SJCRH30 (cell line): ENCODE data around the gene SLC8A3. TPM values are rescaled to one million over a fixed set of nuclear protein-coding genes. Genes with fewer than 3 reads are reported as not detected.

Experiments
- DNase-seq, 2 experiments: peaks; one replicate each; pipeline ENCODE4 v3.0.0-alpha.2; 2015 to 2020
- H3K27ac ChIP-seq: fragments of 250-450 bp; sonication (Bioruptor Pico); 2 replicates; pipeline ENCODE4 v1.5.1; 2020; ENCODE audit warnings: mild to moderate bottlenecking, moderate library complexity
- H3K27me3 ChIP-seq: fragments of 250-450 bp; sonication (Bioruptor Pico); 2 replicates; pipeline ENCODE4 v1.5.1; 2020; ENCODE audit warnings: mild to moderate bottlenecking, moderate library complexity
- H3K36me3 ChIP-seq: fragments of 250-450 bp; sonication (Bioruptor Pico); 2 replicates; pipeline ENCODE4 v1.5.1; 2020; ENCODE audit warnings: mild to moderate bottlenecking, moderate library complexity
- H3K4me1 ChIP-seq: fragments of 250-450 bp; sonication (Bioruptor Pico); 2 replicates; pipeline ENCODE4 v1.5.1; 2020; ENCODE audit warnings: mild to moderate bottlenecking, moderate library complexity
- H3K4me3 ChIP-seq: fragments of 250-450 bp; sonication (Bioruptor Pico); 2 replicates; pipeline ENCODE4 v1.5.1; 2020; ENCODE audit warnings: mild to moderate bottlenecking, moderate library complexity
- H3K9me3 ChIP-seq: fragments of 250-450 bp; sonication (Bioruptor Pico); replicated peaks from 2 replicates; pipeline ENCODE4 v1.5.1; 2020; ENCODE audit warnings: mild to moderate bottlenecking, moderate library complexity
- total RNA-seq: library from RNA; depleted of rRNA; stranded (reverse); fragments of >200 nt; shearing (Covaris generic); gene quantifications from 2 replicates; pipeline ENCODE4 v1.2.3, GENCODE V29; 2014

Gene SLC8A3
- total RNA-seq, 1 experiment from 2014 or later, result 17.2 TPM

- no peaks in the 10 kb centered on the region for H3K27me3 ChIP-seq
- peaks cover 16% of the 10 kb centered on the region for H3K4me1 ChIP-seq
- H3K4me3 ChIP-seq, result peak overlapping the region; percentile 76
- H3K36me3 ChIP-seq, result no peaks in the 10 kb centered on the region
- peak; percentile 13 to 41 for DNase-seq
- peak overlapping the region; percentile 90 for H3K27ac ChIP-seq
- no peaks in the 10 kb centered on the region for H3K9me3 ChIP-seq
These were observed 816 bp upstream of the SLC8A3 start for GRCh38 chr14:70189456-70190077.

GRCh38 chr14:70188322-70188658 is 461 bp downstream of the SLC8A3 start:
- H3K27ac ChIP-seq, result peak overlapping the region; percentile 90
- no peaks in the 10 kb centered on the region for H3K9me3 ChIP-seq
- H3K36me3 ChIP-seq, result no peaks in the 10 kb centered on the region
- H3K4me1 ChIP-seq, result peaks cover 16% of the 10 kb centered on the region
- no peaks in the 10 kb centered on the region for H3K27me3 ChIP-seq
- DNase-seq, result peak; percentile 22 to 29
- H3K4me3 ChIP-seq, result peak overlapping the region; percentile 76

- no peaks in the 10 kb centered on the region for H3K36me3 ChIP-seq
- H3K4me3 ChIP-seq, result peak overlapping the region; percentile 76
- H3K27ac ChIP-seq, result peak overlapping the region; percentile 90
- DNase-seq, result peak; percentile 97 to 98
- H3K9me3 ChIP-seq, result no peaks in the 10 kb centered on the region
- no peaks in the 10 kb centered on the region for H3K27me3 ChIP-seq
- H3K4me1 ChIP-seq, result peaks cover 16% of the 10 kb centered on the region
These were observed 1.8 kb downstream of the SLC8A3 start for GRCh38 chr14:70186900-70187451.

GRCh38 chr14:70183991-70184390 is 4.8 kb downstream of the SLC8A3 start:
- no peak for DNase-seq
- H3K27me3 ChIP-seq, result no peaks in the 10 kb centered on the region

GRCh38 chr14:70181276-70181675 is 7.5 kb downstream of the SLC8A3 start:
- no peak for DNase-seq
- no peak overlapping the region for H3K27ac ChIP-seq
- no peaks in the 10 kb centered on the region for H3K36me3 ChIP-seq
- no peak overlapping the region for H3K4me3 ChIP-seq
- H3K27me3 ChIP-seq, result no peaks in the 10 kb centered on the region
- H3K9me3 ChIP-seq, result no peaks in the 10 kb centered on the region
- H3K4me1 ChIP-seq, result peaks cover 3% of the 10 kb centered on the region

More at GRCh38 chr14:70183991-70184390, 4.8 kb downstream of the SLC8A3 start:
- Histone ChIP-seq H3K36me3 (no peaks in the 10 kb centered on the region), H3K9me3 (no peaks in the 10 kb centered on the region), H3K27ac (no peak overlapping the region), H3K4me1 (peaks cover 8% of the 10 kb centered on the region), H3K4me3 (no peak overlapping the region)

- Histone ChIP-seq H3K36me3 (no peaks in the 10 kb centered on the region), H3K27ac (no peak overlapping the region), H3K27me3 (no peaks in the 10 kb centered on the region), H3K9me3 (no peaks in the 10 kb centered on the region; the same call in 1 of the 2 replicates), H3K4me3 (no peak overlapping the region), H3K4me1 (no peaks in the 10 kb centered on the region; the same call in 1 of the 2 replicates)
- DNase-seq, result no peak
These were observed 8.0 kb downstream of the SLC8A3 start for GRCh38 chr14:70180718-70181117.

- Histone ChIP-seq H3K4me3 (no peak overlapping the region), H3K27me3 (no peaks in the 10 kb centered on the region), H3K9me3 (no peaks in the 10 kb centered on the region; the same call in 1 of the 2 replicates), H3K4me1 (no peaks in the 10 kb centered on the region), H3K36me3 (no peaks in the 10 kb centered on the region), H3K27ac (no peak overlapping the region)
- no peak for DNase-seq
These were observed 11.5 kb downstream of the SLC8A3 start for GRCh38 chr14:70177081-70177800.

GRCh38 chr14:70173569-70173968 is 15.2 kb downstream of the SLC8A3 start:
- Histone ChIP-seq H3K4me1 (no peaks in the 10 kb centered on the region), H3K4me3 (no peak overlapping the region)

GRCh38 chr14:70171726-70172125 is 17.0 kb downstream of the SLC8A3 start:
- DNase-seq, result no peak
- H3K36me3 ChIP-seq, result no peaks in the 10 kb centered on the region; the same call in 1 of the 2 replicates
- H3K4me3 ChIP-seq, result no peak overlapping the region
- no peaks in the 10 kb centered on the region for H3K27me3 ChIP-seq
- H3K27ac ChIP-seq, result no peak overlapping the region
- H3K9me3 ChIP-seq, result no peaks in the 10 kb centered on the region; the same call in 1 of the 2 replicates
- no peaks in the 10 kb centered on the region for H3K4me1 ChIP-seq

More at GRCh38 chr14:70173569-70173968, 15.2 kb downstream of the SLC8A3 start:
- H3K36me3 ChIP-seq, result no peaks in the 10 kb centered on the region
- no peaks in the 10 kb centered on the region for H3K27me3 ChIP-seq
- DNase-seq, result no peak
- no peak overlapping the region for H3K27ac ChIP-seq
- H3K9me3 ChIP-seq, result no peaks in the 10 kb centered on the region; the same call in 1 of the 2 replicates

GRCh38 chr14:70170976-70171375 is 17.8 kb downstream of the SLC8A3 start:
- no peaks in the 10 kb centered on the region; the same call in 1 of the 2 replicates for H3K9me3 ChIP-seq
- H3K36me3 ChIP-seq, result no peaks in the 10 kb centered on the region; the same call in 1 of the 2 replicates
- H3K4me1 ChIP-seq, result no peaks in the 10 kb centered on the region
- DNase-seq, result no peak
- no peaks in the 10 kb centered on the region for H3K27me3 ChIP-seq
- H3K27ac ChIP-seq, result no peak overlapping the region
- no peak overlapping the region for H3K4me3 ChIP-seq

GRCh38 chr14:70168406-70168805 is 20.3 kb downstream of the SLC8A3 start:
- Histone ChIP-seq H3K4me1 (no peaks in the 10 kb centered on the region), H3K36me3 (no peaks in the 10 kb centered on the region; the same call in 1 of the 2 replicates), H3K9me3 (no peaks in the 10 kb centered on the region), H3K27ac (no peak overlapping the region), H3K4me3 (no peak overlapping the region), H3K27me3 (no peaks in the 10 kb centered on the region)
- no peak for DNase-seq

- H3K4me3 ChIP-seq, result no peak overlapping the region
- no peaks in the 10 kb centered on the region for H3K4me1 ChIP-seq
- no peak overlapping the region for H3K27ac ChIP-seq
These were observed 22.1 kb downstream of the SLC8A3 start for GRCh38 chr14:70166530-70167203.

GRCh38 chr14:70162358-70162757 is 26.4 kb downstream of the SLC8A3 start:
- Histone ChIP-seq H3K9me3 (no peaks in the 10 kb centered on the region), H3K27ac (no peak overlapping the region), H3K4me1 (no peaks in the 10 kb centered on the region), H3K36me3 (peaks cover 4% of the 10 kb centered on the region; the same call in 1 of the 2 replicates), H3K4me3 (no peak overlapping the region), H3K27me3 (no peaks in the 10 kb centered on the region)
- no peak for DNase-seq

More at GRCh38 chr14:70166530-70167203, 22.1 kb downstream of the SLC8A3 start:
- DNase-seq, result no peak
- no peaks in the 10 kb centered on the region for H3K9me3 ChIP-seq
- peaks cover 4% of the 10 kb centered on the region; the same call in 1 of the 2 replicates for H3K36me3 ChIP-seq
- H3K27me3 ChIP-seq, result no peaks in the 10 kb centered on the region

- peak in 1 of 2 experiments; percentile 10 for DNase-seq
- Histone ChIP-seq H3K4me3 (no peak overlapping the region), H3K36me3 (no peaks in the 10 kb centered on the region), H3K27ac (no peak overlapping the region), H3K27me3 (no peaks in the 10 kb centered on the region), H3K4me1 (no peaks in the 10 kb centered on the region), H3K9me3 (no peaks in the 10 kb centered on the region)
These were observed 32.2 kb downstream of the SLC8A3 start for GRCh38 chr14:70156592-70156991.

GRCh38 chr14:70152704-70153103 is 36.0 kb downstream of the SLC8A3 start:
- no peaks in the 10 kb centered on the region for H3K4me1 ChIP-seq

More at GRCh38 chr14:70152704-70153103, 36.0 kb downstream of the SLC8A3 start:
- no peak overlapping the region for H3K4me3 ChIP-seq
- DNase-seq, result no peak
- no peaks in the 10 kb centered on the region for H3K9me3 ChIP-seq
- no peak overlapping the region for H3K27ac ChIP-seq
- H3K36me3 ChIP-seq, result no peaks in the 10 kb centered on the region
- H3K27me3 ChIP-seq, result no peaks in the 10 kb centered on the region
